Mesenchymal stem cell (in vitro differentiated cells and primary cell): ENCODE results near the gene ABCA2.
A peak's percentile ranks its signal among the peaks of the same experiment; 100 is the strongest.

ENCODE experiments used
- DNase-seq: peaks from one replicate; pipeline ENCODE4 v3.0.0-alpha.2; 2013
- H2AFZ ChIP-seq: one replicate; pipeline ENCODE4 v1.6.1; 2013; ENCODE audit warnings: low read depth, mild to moderate bottlenecking, control low read depth, inconsistent platforms, low read length, moderate library complexity
- H2AK5ac ChIP-seq: 2 replicates; pipeline ENCODE4 v1.6.1; 2013; ENCODE audit warnings: low read length, moderate library complexity, mild to moderate bottlenecking, inconsistent platforms; ENCODE audit not compliant: severe bottlenecking
- H2BK120ac ChIP-seq: one replicate; pipeline ENCODE4 v1.6.1; 2013; ENCODE audit warnings: low read depth, mild to moderate bottlenecking, inconsistent platforms, low read length, moderate library complexity
- H2BK12ac ChIP-seq, 2 experiments: one replicate each; pipeline ENCODE4 v1.6.1; 2013; ENCODE audit warnings: inconsistent platforms in 2 of 2, low read length in 2 of 2, mild to moderate bottlenecking in 2 of 2, moderate library complexity in 2 of 2, control low read depth in 1 of 2
- H2BK15ac ChIP-seq: one replicate; pipeline ENCODE4 v1.6.1; 2013; ENCODE audit warnings: mild to moderate bottlenecking, low read depth, inconsistent platforms; ENCODE audit not compliant: poor library complexity, severe bottlenecking
- H2BK5ac ChIP-seq: 2 replicates; pipeline ENCODE4 v1.6.1; 2013; ENCODE audit warnings: low read depth, mild to moderate bottlenecking, low read length, control low read depth, inconsistent platforms; ENCODE audit not compliant: poor library complexity, severe bottlenecking
- H3K14ac ChIP-seq, 2 experiments: one replicate each; pipeline ENCODE4 v1.6.1; 2013; ENCODE audit warnings: inconsistent platforms in 2 of 2, low read length in 2 of 2, control low read depth in 1 of 2, mild to moderate bottlenecking in 1 of 2, moderate library complexity in 1 of 2
- H3K18ac ChIP-seq, 2 experiments: one replicate each; pipeline ENCODE4 v1.6.1; 2013; ENCODE audit warnings: inconsistent platforms in 2 of 2, low read length in 2 of 2, control low read depth in 1 of 2, low read depth in 1 of 2, mild to moderate bottlenecking in 1 of 2
- H3K23ac ChIP-seq, 2 experiments: one replicate each; pipeline ENCODE4 v1.6.1; 2013; ENCODE audit warnings: inconsistent platforms in 2 of 2, low read length in 2 of 2, mild to moderate bottlenecking in 2 of 2, moderate library complexity in 2 of 2, control low read depth in 1 of 2
- H3K27ac ChIP-seq: 2 replicates; pipeline ENCODE4 v1.5.1; 2013; ENCODE audit warnings: mild to moderate bottlenecking, moderate library complexity, low read length, control low read depth, inconsistent platforms; ENCODE audit not compliant: poor library complexity, severe bottlenecking
- H3K27me3 ChIP-seq, 2 experiments: 2 replicates each; pipeline versions ENCODE4 v1.6.1 to v1.7.0; 2013; ENCODE audit warnings: low read length in 2 of 2, mild to moderate bottlenecking in 2 of 2, moderate library complexity in 2 of 2, control low read depth in 1 of 2, inconsistent platforms in 1 of 2; ENCODE audit not compliant: control insufficient read depth in 1 of 2, insufficient read depth in 1 of 2
- H3K36me3 ChIP-seq, 2 experiments: 2 replicates each; pipeline versions ENCODE4 v1.6.1 to v1.7.0; 2013; ENCODE audit warnings: low read length in 2 of 2, control low read depth in 1 of 2, inconsistent platforms in 1 of 2, low read depth in 1 of 2, mild to moderate bottlenecking in 1 of 2; ENCODE audit not compliant: insufficient read depth in 2 of 2, control insufficient read depth in 1 of 2
- H3K4ac ChIP-seq, 2 experiments: one replicate each; pipeline ENCODE4 v1.6.1; 2013; ENCODE audit warnings: inconsistent platforms in 2 of 2, low read length in 2 of 2, mild to moderate bottlenecking in 2 of 2, moderate library complexity in 2 of 2, control low read depth in 1 of 2, low read depth in 1 of 2
- H3K4me1 ChIP-seq: 2 replicates; pipeline ENCODE4 v1.6.1; 2013; ENCODE audit warnings: low read depth, low read length, control low read depth; ENCODE audit not compliant: control insufficient read depth, insufficient read depth
- H3K4me2 ChIP-seq: 2 replicates; pipeline ENCODE4 v1.6.1; 2013; ENCODE audit warnings: low read length, mild to moderate bottlenecking, inconsistent platforms; ENCODE audit not compliant: poor library complexity, severe bottlenecking
- H3K4me3 ChIP-seq, 2 experiments: 2 replicates each; pipeline versions ENCODE4 v1.5.1 to v1.7.0; 2013; ENCODE audit warnings: low read length in 2 of 2, mild to moderate bottlenecking in 2 of 2, control low read depth in 1 of 2, low read depth in 1 of 2; ENCODE audit not compliant: insufficient read depth in 1 of 2
- H3K79me1 ChIP-seq: replicated peaks from 2 replicates; pipeline ENCODE4 v1.6.1; 2013; ENCODE audit warnings: mild to moderate bottlenecking, control low read depth, low read length, inconsistent platforms; ENCODE audit not compliant: poor library complexity, severe bottlenecking
- H3K9ac ChIP-seq: 2 replicates; pipeline ENCODE4 v1.7.0; 2013; ENCODE audit warnings: mild to moderate bottlenecking, low read length, moderate library complexity
- H3K9me3 ChIP-seq: 2 replicates; pipeline ENCODE4 v1.7.0; 2013; ENCODE audit warnings: mild to moderate bottlenecking, low read length; ENCODE audit not compliant: control insufficient read depth
- H4K8ac ChIP-seq: one replicate; pipeline ENCODE4 v1.6.1; 2013; ENCODE audit warnings: inconsistent platforms, mild to moderate bottlenecking, low read length, moderate library complexity
- H4K91ac ChIP-seq: one replicate; pipeline ENCODE4 v1.6.1; 2013; ENCODE audit warnings: mild to moderate bottlenecking, low read length, inconsistent platforms
- WGBS: methylation state at CpG from one replicate; pipeline ENCODE4 v1.1.7; 2013; ENCODE audit warnings: mixed read lengths; 5-methylcytosine and 5-hydroxymethylcytosine counted together

Gene ABCA2

DNA sequence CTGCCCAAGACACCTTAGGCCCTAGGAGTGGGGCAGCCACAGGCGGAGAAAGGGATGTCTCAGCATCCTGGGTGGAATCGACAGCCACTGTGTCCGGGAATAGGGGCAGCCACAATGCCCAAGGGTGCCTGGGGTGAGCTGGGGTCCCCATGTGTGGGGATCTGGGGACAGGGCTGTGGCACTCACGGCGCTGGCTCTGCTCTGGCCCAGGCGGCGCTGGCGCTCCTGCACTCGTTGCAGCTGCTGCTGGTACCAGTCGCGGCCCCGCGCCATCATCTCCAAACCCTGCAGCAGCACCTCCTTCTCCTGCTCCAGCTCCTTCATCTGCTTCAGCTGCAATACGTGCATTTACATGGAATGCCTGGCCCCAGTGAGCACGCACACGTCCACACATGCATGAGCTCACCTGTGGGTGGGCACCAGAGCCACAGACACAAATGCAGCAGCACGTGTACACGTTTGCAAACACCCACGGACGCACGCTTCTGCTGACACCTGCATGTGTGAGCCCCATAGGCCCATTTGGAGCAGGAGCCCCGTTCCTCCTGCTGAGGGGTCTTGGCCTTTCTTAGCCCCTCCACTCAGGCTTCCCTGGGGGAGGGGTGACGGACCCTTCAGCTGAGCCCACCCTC lies 37.4 kb upstream of the ABCA2 start:
- WGBS, result 96% methylated on average over 23 of the region's 23 CpGs
- no peak overlapping the region for H2BK12ac ChIP-seq
- no peak for DNase-seq
- no peak overlapping the region for H3K9ac ChIP-seq
- H3K27me3 ChIP-seq, result peaks cover 0 to 15% of the 10 kb centered on the region in 2 experiments
- H2BK5ac ChIP-seq, result no peak overlapping the region
- H3K4ac ChIP-seq, result no peak overlapping the region
- H2BK15ac ChIP-seq, result peak overlapping the region; percentile 20
- no peak overlapping the region for H3K4me3 ChIP-seq
- H3K4me2 ChIP-seq, result no peak overlapping the region
- no peak overlapping the region for H3K18ac ChIP-seq
- H4K91ac ChIP-seq, result no peak overlapping the region
- H3K4me1 ChIP-seq, result peaks cover 12% of the 10 kb centered on the region
- no peak overlapping the region for H2AK5ac ChIP-seq
- H3K27ac ChIP-seq, result no peak overlapping the region
- H3K14ac ChIP-seq, result no peak overlapping the region
- H2BK120ac ChIP-seq, result no peak overlapping the region
- no peaks in the 10 kb centered on the region for H3K9me3 ChIP-seq
- H3K79me1 ChIP-seq, result no peaks in the 10 kb centered on the region
- no peak overlapping the region for H2AFZ ChIP-seq
- H3K23ac ChIP-seq, result no peak overlapping the region
- no peak overlapping the region for H4K8ac ChIP-seq
- H3K36me3 ChIP-seq, result peaks cover 0 to 6% of the 10 kb centered on the region in 2 experiments

DNA sequence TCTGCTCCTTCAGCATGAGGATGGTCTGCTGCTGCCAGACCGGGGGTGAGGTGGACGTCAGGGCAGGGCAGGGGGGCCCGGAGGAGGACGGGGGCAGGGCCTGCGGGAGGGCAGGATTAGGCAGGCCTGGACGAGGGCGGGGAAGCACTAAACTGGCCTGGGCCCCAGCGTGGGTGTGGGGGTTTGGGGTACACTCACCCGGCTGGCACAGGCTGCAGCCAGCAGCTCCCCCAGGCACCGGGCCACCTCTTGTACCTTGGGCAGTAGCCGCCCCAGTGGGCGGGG lies 36.8 kb upstream of the ABCA2 start:
- no peak overlapping the region for H3K9ac ChIP-seq
- H3K4me3 ChIP-seq, result no peak overlapping the region

DNA sequence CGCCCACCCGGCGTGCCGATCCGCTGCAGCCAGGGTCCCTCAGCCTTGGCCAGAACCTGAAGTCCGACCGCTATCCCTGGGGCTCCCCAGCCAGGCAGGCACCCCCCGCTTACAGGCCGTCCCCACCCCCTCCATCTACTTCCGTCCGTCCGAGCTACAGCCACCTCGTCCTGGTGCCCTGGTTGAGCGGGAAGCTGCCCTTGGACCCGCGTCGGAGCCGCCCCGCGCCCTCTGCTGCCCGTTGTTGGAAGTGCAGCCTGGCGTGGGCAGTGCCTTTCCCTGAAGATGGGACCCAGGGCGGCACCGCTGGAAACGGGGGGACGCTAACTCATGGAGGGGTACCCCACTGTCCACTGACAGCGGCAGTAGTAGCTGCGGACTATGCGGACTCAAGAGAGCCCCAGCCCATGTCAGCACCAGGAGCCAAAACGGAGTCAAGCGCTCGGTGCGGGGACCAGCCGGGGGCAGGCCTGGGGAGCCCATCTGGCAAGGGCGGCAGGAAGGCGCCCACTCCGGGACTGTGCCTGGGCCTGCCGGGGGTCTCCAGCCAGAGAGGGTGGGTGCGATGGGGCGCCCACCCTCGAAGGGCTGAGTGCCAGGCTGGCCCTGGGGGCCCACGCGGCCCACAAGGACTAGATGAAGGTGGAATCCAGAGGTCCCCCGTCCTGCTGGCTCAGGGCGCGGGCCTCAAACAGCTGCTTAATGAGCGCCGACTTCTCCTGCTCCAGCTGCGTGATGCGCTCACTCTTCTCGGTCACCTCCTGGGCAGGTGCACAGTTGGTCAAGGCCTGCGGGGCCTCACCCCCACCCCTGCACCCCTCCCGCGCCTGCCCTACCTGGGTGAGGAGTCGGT lies 36.2 kb upstream of the ABCA2 start:
- no peak overlapping the region for H2BK5ac ChIP-seq
- H3K9ac ChIP-seq, result no peak overlapping the region
- peaks cover 2% of the 10 kb centered on the region for H3K4me1 ChIP-seq
- peak; percentile 36 for DNase-seq
- no peak overlapping the region for H4K91ac ChIP-seq
- no peak overlapping the region for H3K27ac ChIP-seq
- peaks cover 0 to 6% of the 10 kb centered on the region in 2 experiments for H3K36me3 ChIP-seq
- H3K79me1 ChIP-seq, result no peaks in the 10 kb centered on the region
- H3K14ac ChIP-seq, result no peak overlapping the region
- no peak overlapping the region for H2BK15ac ChIP-seq
- no peak overlapping the region for H4K8ac ChIP-seq
- 53% methylated on average over 55 of the region's 55 CpGs for WGBS
- no peak overlapping the region for H3K4ac ChIP-seq
- H2BK120ac ChIP-seq, result no peak overlapping the region
- H2BK12ac ChIP-seq, result no peak overlapping the region
- no peak overlapping the region for H3K4me3 ChIP-seq
- peaks cover 0 to 11% of the 10 kb centered on the region in 2 experiments for H3K27me3 ChIP-seq
- no peak overlapping the region for H3K18ac ChIP-seq
- H2AFZ ChIP-seq, result no peak overlapping the region
- no peak overlapping the region for H3K4me2 ChIP-seq
- H3K9me3 ChIP-seq, result no peaks in the 10 kb centered on the region
- no peak overlapping the region for H3K23ac ChIP-seq
- no peak overlapping the region for H2AK5ac ChIP-seq

More for the DNA sequence above, 36.8 kb upstream of the ABCA2 start:
- H3K36me3 ChIP-seq, result peaks cover 0 to 6% of the 10 kb centered on the region in 2 experiments
- H3K18ac ChIP-seq, result no peak overlapping the region
- no peak overlapping the region for H2AFZ ChIP-seq
- no peak overlapping the region for H4K91ac ChIP-seq
- no peaks in the 10 kb centered on the region for H3K9me3 ChIP-seq
- H4K8ac ChIP-seq, result no peak overlapping the region
- H3K4ac ChIP-seq, result no peak overlapping the region
- H3K14ac ChIP-seq, result no peak overlapping the region
- no peak overlapping the region for H3K23ac ChIP-seq
- 86% methylated on average over 12 of the region's 12 CpGs for WGBS
- peaks cover 7% of the 10 kb centered on the region for H3K4me1 ChIP-seq
- no peak for DNase-seq
- no peak overlapping the region for H2BK15ac ChIP-seq
- H2BK120ac ChIP-seq, result no peak overlapping the region
- no peaks in the 10 kb centered on the region for H3K79me1 ChIP-seq
- H2BK5ac ChIP-seq, result no peak overlapping the region
- no peak overlapping the region for H2AK5ac ChIP-seq
- no peak overlapping the region for H2BK12ac ChIP-seq
- H3K27ac ChIP-seq, result no peak overlapping the region
- no peak overlapping the region for H3K4me2 ChIP-seq
- H3K27me3 ChIP-seq, result peaks cover 0 to 15% of the 10 kb centered on the region in 2 experiments

DNA sequence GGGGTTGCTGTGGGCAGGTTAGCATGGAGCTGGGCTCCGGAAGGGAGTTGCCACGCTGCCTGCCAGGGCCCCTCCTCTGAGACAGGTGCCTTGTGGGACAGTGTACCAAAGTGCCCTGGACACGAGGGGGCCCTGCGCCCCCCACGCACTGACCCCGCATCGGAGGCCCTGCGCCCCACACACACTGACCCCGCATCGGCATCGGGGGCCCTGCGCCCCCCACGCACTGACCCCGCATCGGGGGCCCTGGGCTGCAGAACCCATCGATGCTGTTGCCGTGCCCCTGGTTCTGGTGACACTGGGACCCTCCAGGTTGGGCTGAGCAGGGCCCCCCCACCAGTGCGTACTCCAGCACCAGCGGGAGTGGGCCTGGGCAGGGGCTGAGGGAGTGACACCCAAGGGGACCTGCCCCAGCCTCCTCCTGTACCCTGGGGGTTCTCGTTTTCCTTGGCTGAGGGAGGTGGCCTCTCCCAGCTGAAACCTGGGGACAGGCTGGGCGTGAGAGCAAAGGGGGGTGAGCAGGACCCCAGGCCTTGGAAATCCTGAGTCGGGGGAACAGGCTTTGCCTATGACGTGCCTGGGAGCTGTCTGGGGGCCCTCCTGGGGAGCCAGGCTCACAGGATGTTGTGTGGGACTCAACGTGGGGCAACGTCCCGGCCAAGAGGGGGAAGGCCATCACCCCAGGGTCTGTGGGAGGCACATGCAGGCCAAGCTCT lies 35.4 kb upstream of the ABCA2 start:
- Histone ChIP-seq H3K4me1 (peaks cover 2% of the 10 kb centered on the region), H2BK5ac (no peak overlapping the region), H3K14ac (no peak overlapping the region), H3K23ac (no peak overlapping the region), H4K91ac (no peak overlapping the region), H2AK5ac (no peak overlapping the region), H3K4me3 (no peak overlapping the region), H3K4ac (no peak overlapping the region), H3K18ac (no peak overlapping the region), H3K36me3 (peaks cover 0 to 6% of the 10 kb centered on the region in 2 experiments), H4K8ac (no peak overlapping the region), H2BK120ac (no peak overlapping the region), H3K9ac (no peak overlapping the region), H3K9me3 (no peaks in the 10 kb centered on the region), H3K4me2 (no peak overlapping the region), H3K27ac (no peak overlapping the region), H2BK15ac (no peak overlapping the region), H2BK12ac (no peak overlapping the region), H3K79me1 (no peaks in the 10 kb centered on the region), H3K27me3 (peaks cover 0 to 10% of the 10 kb centered on the region in 2 experiments), H2AFZ (no peak overlapping the region)
- WGBS, result 85% methylated on average over 26 of the region's 26 CpGs
- DNase-seq, result no peak
